ENCODE data around the gene SEPTIN8.

Gene SEPTIN8

GRCh38 chr5:132822650-132823480 lies 45.8 kb upstream of the SEPTIN8 start:
- no peak for TF ChIP-seq CTCF (conservative IDR thresholded peaks at IDR 0.05)
- H3K27ac ChIP-seq = no peak overlapping the region

GRCh38 chr5:132821791-132822190 lies 44.8 kb upstream of the SEPTIN8 start:
- no peak overlapping the region for H3K27ac ChIP-seq
- TF ChIP-seq CTCF (conservative IDR thresholded peaks at IDR 0.05) = no peak

- no peak overlapping the region for H3K27ac ChIP-seq
- TF ChIP-seq CTCF (conservative IDR thresholded peaks at IDR 0.05) = no peak
Measured at GRCh38 chr5:132821350-132821749, 44.3 kb upstream of the SEPTIN8 start.

GRCh38 chr5:132820162-132820754 lies 43.2 kb upstream of the SEPTIN8 start:
- peak; percentile 87 for TF ChIP-seq CTCF (conservative IDR thresholded peaks at IDR 0.05)

GRCh38 chr5:132819468-132819867 lies 42.4 kb upstream of the SEPTIN8 start:
- TF ChIP-seq CTCF (conservative IDR thresholded peaks at IDR 0.05) = no peak
- H3K27ac ChIP-seq = no peak overlapping the region

More at GRCh38 chr5:132820162-132820754, 43.2 kb upstream of the SEPTIN8 start:
- no peak overlapping the region for H3K27ac ChIP-seq

GRCh38 chr5:132817011-132817410 lies 40.0 kb upstream of the SEPTIN8 start:
- H3K27ac ChIP-seq = no peak overlapping the region
- no peak for TF ChIP-seq CTCF (conservative IDR thresholded peaks at IDR 0.05)

- no peak for TF ChIP-seq CTCF (conservative IDR thresholded peaks at IDR 0.05)
- no peak overlapping the region for H3K27ac ChIP-seq
Measured at GRCh38 chr5:132816554-132816953, 39.5 kb upstream of the SEPTIN8 start.
